SKM-1 treated with dmso at 0.1 percent for 144 hours (cell line): ENCODE results near the gene ZSCAN31.
"Not testable (repeated sequence)": the region's sequence is repeated elsewhere in the genome, so short reads cannot be mapped to it uniquely, and the experiment has no call there.

ENCODE experiments used
- DNase-seq: peaks from one replicate; lab custom pipeline; 2025; ENCODE audit not compliant: unreplicated experiment; lab: John Stamatoyannopoulos, UW

The ZSCAN31 gene

DNA sequence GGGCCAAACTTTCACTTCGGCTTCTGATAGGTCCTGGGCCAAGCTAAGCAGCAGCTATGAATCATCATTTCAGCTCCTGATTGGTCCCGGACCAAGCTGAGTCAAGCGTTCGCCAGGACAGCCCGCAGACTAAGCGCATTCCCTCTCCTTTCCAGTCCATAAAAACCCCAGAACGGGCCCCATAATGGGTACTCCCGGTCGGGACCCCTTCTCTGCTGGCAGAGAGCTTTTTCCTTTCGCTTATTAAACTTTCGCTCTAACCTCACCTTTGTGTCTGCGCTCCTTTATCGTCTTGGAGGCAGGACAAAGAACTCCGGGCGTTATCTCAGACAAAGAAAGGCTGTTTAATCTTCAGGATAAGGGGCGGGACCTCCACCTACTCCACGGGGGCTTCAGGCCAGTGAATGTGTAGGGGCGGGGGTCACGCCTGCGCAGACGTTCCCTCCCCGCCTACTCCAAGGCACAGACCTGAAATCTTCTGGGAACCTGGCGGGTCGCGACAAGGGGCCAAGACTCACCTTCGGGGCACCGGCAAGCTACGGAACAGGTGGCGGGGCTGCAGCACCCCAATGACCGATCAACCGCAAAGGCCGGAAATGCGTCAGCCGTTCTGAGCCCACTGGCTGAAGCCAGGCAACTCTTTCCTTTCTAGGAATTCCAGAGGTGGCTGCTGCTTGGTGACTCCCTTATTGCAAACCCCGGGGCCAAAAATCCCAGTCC lies at the start of gene ZSCAN31:
Gene ZSCAN31 (minus strand): TSS at position 585 of the 720 bp plus-strand sequence. CDS start 6,465 bp downstream, outside the sequence.
- DNase-seq, result peak; percentile 86

- no peak for DNase-seq
Measured at GRCh38 chr6:28384143-28384533, 48.2 kb upstream of the ZSCAN31 start.

GRCh38 chr6:28383235-28384142 lies 47.5 kb upstream of the ZSCAN31 start:
- peak; percentile 63 for DNase-seq

GRCh38 chr6:28380381-28380780 lies 44.4 kb upstream of the ZSCAN31 start:
- DNase-seq, result no peak

GRCh38 chr6:28378644-28379043 lies 42.7 kb upstream of the ZSCAN31 start:
- no peak for DNase-seq

DNA sequence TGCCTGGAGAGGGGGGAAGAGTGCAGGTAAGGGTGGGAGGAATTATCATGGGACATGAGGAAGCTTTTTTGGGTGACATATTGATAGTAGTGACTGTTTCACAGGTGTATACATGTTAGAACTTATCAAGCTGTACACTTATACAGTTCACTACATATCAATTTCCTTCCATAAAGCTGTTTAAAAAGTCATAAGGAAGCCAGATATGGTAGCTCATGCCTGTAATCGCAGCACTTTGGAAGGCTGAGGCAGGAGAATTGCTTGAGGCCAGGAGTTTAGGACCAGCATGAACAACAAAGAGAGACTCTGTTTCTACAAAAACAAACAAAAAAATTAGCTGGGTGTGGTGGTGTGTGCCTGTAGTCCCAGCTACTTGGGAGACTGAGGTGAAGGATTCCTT lies 41.9 kb upstream of the ZSCAN31 start:
- no peak for DNase-seq

- no peak for DNase-seq
Measured at GRCh38 chr6:28373925-28374324, 38.0 kb upstream of the ZSCAN31 start.

DNA sequence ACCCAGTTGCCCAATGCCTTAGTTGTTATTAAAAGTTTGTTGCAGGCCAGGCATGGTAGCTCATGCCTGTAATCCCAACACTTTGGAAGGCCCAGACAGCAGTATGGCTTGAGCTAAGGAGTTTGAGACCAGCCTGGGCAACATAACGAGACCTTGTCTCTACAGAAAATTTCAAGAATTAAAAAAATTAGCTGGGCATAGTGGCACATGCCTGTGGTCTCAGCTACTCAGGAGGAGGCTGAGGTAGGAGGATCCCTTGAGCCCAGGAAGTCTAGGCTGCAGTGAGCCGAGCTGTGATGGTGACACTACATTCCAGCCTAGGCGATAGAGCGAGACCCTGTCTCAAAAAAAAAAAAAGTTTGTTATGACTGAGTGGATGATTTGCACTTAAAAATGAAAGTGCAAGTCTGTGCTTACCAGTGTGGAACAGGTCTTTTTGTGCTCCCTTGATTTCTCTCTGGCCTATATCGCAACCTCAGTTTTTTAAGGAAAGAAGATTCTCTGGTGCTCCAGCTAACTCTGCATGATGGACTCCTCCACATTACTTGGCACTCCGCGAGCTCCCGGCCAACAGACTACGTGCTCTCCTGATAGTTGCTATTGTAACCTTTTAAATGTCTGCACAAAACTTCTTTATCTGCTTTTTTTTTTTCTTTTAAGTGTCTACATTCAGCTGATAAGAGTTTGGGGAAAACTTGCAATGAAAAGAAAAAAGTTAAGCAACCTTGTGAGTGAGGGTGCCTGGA lies 35.9 kb upstream of the ZSCAN31 start:
- DNase-seq, result no peak

GRCh38 chr6:28371280-28371679 lies 35.3 kb upstream of the ZSCAN31 start:
- DNase-seq, result no peak

DNA sequence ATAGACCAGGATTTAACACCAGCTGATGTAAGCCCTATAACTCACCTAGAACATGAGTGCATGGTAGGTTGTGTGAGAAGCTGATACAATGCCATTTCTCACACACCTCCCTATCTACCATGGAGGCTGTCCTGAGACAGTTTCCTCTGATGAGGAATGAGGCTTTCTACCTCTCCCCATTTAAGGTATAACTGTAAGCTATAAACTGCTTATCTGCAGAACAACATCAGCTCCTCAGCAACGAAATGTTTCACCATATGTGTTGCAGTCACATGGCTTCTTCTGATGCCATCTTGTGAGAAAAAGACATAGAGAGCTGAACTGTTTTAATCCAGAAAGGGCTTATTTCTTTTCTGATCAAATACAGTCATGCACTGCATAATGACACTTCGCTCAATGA lies 34.5 kb upstream of the ZSCAN31 start:
- no peak for DNase-seq

DNA sequence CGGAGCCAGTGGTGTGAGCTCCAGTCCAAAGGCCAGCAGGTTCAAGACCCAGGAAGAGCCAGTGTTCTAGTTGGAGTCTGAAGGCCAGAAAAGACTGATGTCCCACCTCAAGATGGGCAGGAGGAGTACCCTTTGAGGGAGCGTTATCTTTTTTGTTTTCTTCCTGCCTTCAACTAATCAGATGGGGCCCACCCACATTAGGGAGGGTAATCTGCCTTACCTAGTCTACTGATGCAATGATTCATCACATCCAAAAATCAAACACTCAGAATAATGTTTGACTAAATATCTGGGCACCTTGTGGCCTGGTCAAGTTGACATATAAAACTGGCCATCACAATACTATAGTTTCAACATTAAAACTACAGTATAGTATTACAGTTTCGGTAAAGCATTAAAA lies 33.5 kb upstream of the ZSCAN31 start:
- DNase-seq, result no peak

GRCh38 chr6:28368522-28368921 lies 32.6 kb upstream of the ZSCAN31 start:
- DNase-seq, result peak; percentile 35

- not testable (repeated sequence) for DNase-seq
Measured at GRCh38 chr6:28365590-28365989, 29.6 kb upstream of the ZSCAN31 start.

- DNase-seq, result no peak
Measured at GRCh38 chr6:28360961-28361360, 25.0 kb upstream of the ZSCAN31 start.

GRCh38 chr6:28359562-28359961 lies 23.6 kb upstream of the ZSCAN31 start:
- DNase-seq, result not testable (repeated sequence)

DNA sequence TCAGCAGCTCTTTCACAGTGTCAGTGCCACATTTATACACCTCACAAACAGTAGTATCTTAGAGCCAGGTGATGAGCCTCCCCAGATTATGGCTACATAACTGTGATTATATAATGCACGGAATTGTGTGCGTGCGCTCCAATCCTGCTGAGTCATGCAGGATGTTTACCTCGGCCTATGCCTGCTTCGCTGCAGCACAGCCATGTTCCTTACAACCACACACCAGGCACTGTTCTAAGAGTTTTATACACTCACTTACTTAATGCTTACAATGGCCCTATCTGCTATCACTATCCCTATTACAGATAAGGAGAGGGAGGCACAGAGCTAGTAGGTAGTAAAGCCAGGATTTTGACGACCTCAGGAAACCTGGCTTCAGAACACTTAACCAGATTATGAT lies 21.1 kb upstream of the ZSCAN31 start:
- DNase-seq, result no peak

DNA sequence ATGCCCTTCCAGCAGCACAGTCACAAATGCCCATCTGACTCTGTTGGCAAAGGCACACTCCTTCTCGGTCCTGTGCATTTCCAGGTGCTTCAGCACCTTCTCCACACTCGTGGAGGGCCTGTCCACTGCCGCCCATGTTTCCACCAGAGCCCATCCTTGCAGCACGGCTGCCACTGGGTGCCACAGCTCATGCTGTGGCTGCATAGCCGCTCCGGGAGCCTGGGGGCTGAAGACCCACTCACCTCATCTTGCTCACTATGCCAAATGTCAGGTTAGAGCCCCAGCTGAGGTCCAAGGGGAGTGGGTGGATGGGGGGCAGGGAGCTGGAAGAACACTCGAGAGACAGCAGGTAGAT lies 20.7 kb upstream of the ZSCAN31 start:
- no peak for DNase-seq

DNA sequence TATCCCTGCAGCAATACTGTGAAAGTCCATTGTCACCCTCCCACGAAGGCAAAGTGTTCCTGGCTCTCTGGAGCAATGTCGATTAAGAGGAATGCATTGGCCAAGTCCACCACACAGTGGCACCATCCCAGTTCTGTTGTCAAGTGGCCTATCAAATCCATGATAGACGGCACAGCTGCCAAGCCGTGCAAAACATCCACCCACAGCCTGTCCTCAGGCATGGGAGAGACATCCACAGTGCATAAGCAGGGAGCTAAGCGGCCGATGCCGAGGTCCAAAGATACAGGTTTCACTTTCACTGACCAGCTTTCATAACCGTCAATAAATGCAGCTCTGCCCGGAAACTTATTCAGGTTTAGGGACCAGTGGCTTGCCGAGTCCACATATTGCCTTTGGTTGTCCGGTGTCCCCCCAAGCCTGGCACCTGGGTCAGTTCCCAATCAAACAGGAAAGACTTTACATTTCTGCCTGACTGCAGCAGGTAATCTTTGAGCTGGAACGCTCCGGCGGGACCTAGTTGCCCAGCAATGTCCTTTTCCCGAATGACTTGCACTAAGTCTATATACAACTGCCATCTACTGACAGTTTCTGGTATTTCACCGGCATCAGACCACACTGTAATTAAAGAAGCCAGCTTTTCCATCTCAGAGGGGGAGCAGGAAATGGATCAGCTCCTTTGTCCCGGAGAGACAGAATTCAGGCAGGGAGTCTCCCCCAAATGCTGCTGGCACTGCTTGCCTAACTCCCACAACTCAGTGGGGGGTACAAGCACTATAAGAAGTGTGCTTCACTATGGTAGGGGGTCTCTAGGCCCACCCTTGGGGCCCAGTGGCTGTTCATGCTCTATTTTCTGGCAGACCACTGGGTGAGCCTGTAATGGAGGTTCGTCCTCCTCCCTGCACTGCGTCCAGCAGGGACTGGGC lies 20.1 kb upstream of the ZSCAN31 start:
- DNase-seq, result peak; percentile 74

GRCh38 chr6:28354688-28355554 lies 19.0 kb upstream of the ZSCAN31 start:
- no peak for DNase-seq
